HCT116 (cell line): ENCODE results near the gene ANKRD13C. TPM values are rescaled to one million over a fixed set of nuclear protein-coding genes. Genes with fewer than 3 reads are reported as not detected.

Experiments used
- ATAC-seq: fragments of 200-7000 bp; cut with Tn5 transposase; 2 replicates; pipeline ENCODE4 v1.9.1; 2020; ENCODE audit warnings: mild to moderate bottlenecking, moderate library complexity
- BruUV-seq: library from RNA; stranded (reverse); fragments of 400-500 nt; replicated peaks from 2 replicates; lab custom pipeline; 2021; lab: Mats Ljungman, UMichigan
- CTCF ChIA-PET: fragments of 300-600 bp; sonication (Branson Sonifier 250); formaldehyde crosslinking; loops from one replicate; lab custom pipeline; 2021; ENCODE audit warnings: antibody characterized with exemption; lab: Charles Lee
- POLR2A ChIA-PET: fragments of 300-600, 350-600 bp; sonication (Branson Sonifier 250); formaldehyde crosslinking; loops from one replicate; lab custom pipeline; 2021; ENCODE audit warnings: antibody characterized with exemption; lab: Charles Lee
- RAD21 ChIA-PET, 2 experiments: fragments of 300-600 bp; sonication (Branson Sonifier 250); formaldehyde crosslinking; loops; one replicate each; lab custom pipeline; 2023; ENCODE audit warnings: low total read pairs in 2 of 2; ENCODE audit not compliant: uncharacterized antibody in 2 of 2, unreplicated experiment in 2 of 2, low non-redundant PET in 1 of 2; lab: Charles Lee
- DNase-seq: peaks from one replicate; pipeline ENCODE4 v3.0.0-alpha.2; 2010; ENCODE audit warnings: low read depth, low spot score
- H2AFZ ChIP-seq: fragments of 200-600 bp; shearing (Covaris generic), sonication (generic); 2 replicates; pipeline ENCODE4 v1.6.1; 2017; ENCODE audit warnings: low read depth, mixed run types, mixed read lengths, antibody characterized with exemption, low read length; ENCODE audit not compliant: poor library complexity, severe bottlenecking
- H3K27ac ChIP-seq: 2 replicates; pipeline ENCODE4 v1.5.1; 2012; ENCODE audit warnings: low read depth, low read length
- H3K27me3 ChIP-seq: fragments of 200-600 bp; sonication (generic); 2 replicates; pipeline ENCODE4 v1.6.1; 2016; ENCODE audit warnings: mixed run types, low read length, mixed read lengths; ENCODE audit not compliant: insufficient read depth
- H3K36me3 ChIP-seq, 2 experiments: fragments of 200-500 bp in 1 of 2; fragments of 200-600 bp in 1 of 2; sonication (Bioruptor generic) in 1 of 2; sonication (generic) in 1 of 2; 2 replicates each; pipeline versions ENCODE4 v1.5.1 to v1.6.1; 2014 to 2016; ENCODE audit warnings: low read length in 2 of 2, inconsistent platforms in 1 of 2, mixed read lengths in 1 of 2, mixed run types in 1 of 2; ENCODE audit not compliant: insufficient read depth in 2 of 2, control insufficient read depth in 1 of 2
- H3K4me1 ChIP-seq, 2 experiments: fragments of 200-600 bp in 1 of 2; sonication (generic) in 1 of 2; 2 replicates each; pipeline versions ENCODE4 v1.5.1 to v1.6.1; 2012 to 2017; ENCODE audit warnings: low read length in 2 of 2, inconsistent platforms in 1 of 2, mild to moderate bottlenecking in 1 of 2, mixed read lengths in 1 of 2, mixed run types in 1 of 2, moderate library complexity in 1 of 2; ENCODE audit not compliant: insufficient read depth in 2 of 2, control insufficient read depth in 1 of 2
- H3K4me2 ChIP-seq: fragments of 200-600 bp; sonication (generic); 2 replicates; pipeline ENCODE4 v1.6.1; 2017; ENCODE audit warnings: mixed run types, low read length, mixed read lengths
- H3K4me3 ChIP-seq, 2 experiments: fragments of 200-600 bp in 1 of 2; sonication (generic) in 1 of 2; replicated peaks in 1 of 2; 2 replicates each; pipeline ENCODE4 v1.5.1; 2011 to 2016; ENCODE audit warnings: low read length in 2 of 2, control low read depth in 1 of 2, low read depth in 1 of 2, mild to moderate bottlenecking in 1 of 2, mixed read lengths in 1 of 2, mixed run types in 1 of 2
- H3K79me2 ChIP-seq: fragments of 200-600 bp; sonication (generic); 2 replicates; pipeline ENCODE4 v1.6.1; 2017; ENCODE audit warnings: mild to moderate bottlenecking, mixed run types, low read length, moderate library complexity, mixed read lengths; ENCODE audit not compliant: insufficient read depth
- H3K9ac ChIP-seq: fragments of 200-600 bp; sonication (generic); 2 replicates; pipeline ENCODE4 v1.6.1; 2016; ENCODE audit warnings: low read length, mixed read lengths
- H3K9me2 ChIP-seq: fragments of 200-600 bp; sonication (generic), shearing (Covaris generic); 2 replicates; pipeline ENCODE4 v1.6.1; 2017; ENCODE audit warnings: mixed run types, mild to moderate bottlenecking, moderate library complexity; ENCODE audit not compliant: insufficient read depth
- H3K9me3 ChIP-seq, 2 experiments: fragments of 200-500 bp in 1 of 2; fragments of 200-600 bp in 1 of 2; sonication (Bioruptor generic) in 1 of 2; sonication (generic) in 1 of 2; 2 replicates each; pipeline ENCODE4 v1.6.1; 2014 to 2017; ENCODE audit warnings: low read length in 2 of 2, mixed read lengths in 2 of 2, inconsistent platforms in 1 of 2, low read depth in 1 of 2, mild to moderate bottlenecking in 1 of 2, mixed run types in 1 of 2, moderate library complexity in 1 of 2; ENCODE audit not compliant: control insufficient read depth in 1 of 2, insufficient read depth in 1 of 2
- H4K20me1 ChIP-seq: fragments of 200-600 bp; sonication (generic), shearing (Covaris generic); 2 replicates; pipeline ENCODE4 v1.6.1; 2017; ENCODE audit warnings: mixed run types, mild to moderate bottlenecking, moderate library complexity; ENCODE audit not compliant: insufficient read depth
- CBX3 ChIP-seq: IDR thresholded peaks from 2 replicates; pipeline ENCODE4 v1.6.1; 2012; ENCODE audit warnings: low read depth
- CTCF ChIP-seq, 3 experiments: fragments of 200-600 bp in 1 of 3; sonication (generic) in 1 of 3; IDR thresholded peaks in 2 of 3; conservative IDR thresholded peaks in 1 of 3; 2 replicates each; pipeline ENCODE4 v1.5.1; 2012 to 2017; ENCODE audit warnings: low read depth in 2 of 3, low read length in 2 of 3, antibody characterized with exemption in 1 of 3, borderline replicate concordance in 1 of 3, control low read depth in 1 of 3, mild to moderate bottlenecking in 1 of 3, mixed read lengths in 1 of 3, mixed run types in 1 of 3, moderate library complexity in 1 of 3; ENCODE audit not compliant: insufficient read depth in 1 of 3
- EZH2phosphoT487 ChIP-seq: fragments of 200-600 bp; IDR thresholded peaks from 2 replicates; pipeline ENCODE4 v1.6.1; 2018; ENCODE audit warnings: antibody characterized with exemption, borderline replicate concordance
- FOSL1 ChIP-seq: IDR thresholded peaks from 2 replicates; pipeline ENCODE4 v1.6.1; 2012; ENCODE audit warnings: low read depth
- MAX ChIP-seq: IDR thresholded peaks from 2 replicates; pipeline ENCODE4 v1.6.1; 2012
- POLR2A ChIP-seq: IDR thresholded peaks from 2 replicates; pipeline ENCODE4 v1.7.0; 2011; ENCODE audit warnings: borderline replicate concordance; ENCODE audit not compliant: insufficient read depth, insufficient read length; ENCODE audit errors: extremely low read depth
- POLR2AphosphoS5 ChIP-seq: IDR thresholded peaks from 2 replicates; pipeline ENCODE4 v1.6.1; 2011; ENCODE audit warnings: mild to moderate bottlenecking, low read depth, low read length, moderate library complexity
- RAD21 ChIP-seq: IDR thresholded peaks from 2 replicates; pipeline ENCODE4 v1.6.1; 2012; ENCODE audit warnings: low read depth, mild to moderate bottlenecking
- REST ChIP-seq: IDR thresholded peaks from 2 replicates; pipeline ENCODE4 v1.6.1; 2012; ENCODE audit warnings: low read depth
- SIN3A ChIP-seq: IDR thresholded peaks from 2 replicates; pipeline ENCODE4 v1.6.1; 2012; ENCODE audit warnings: low read depth
- SP1 ChIP-seq: IDR thresholded peaks from 2 replicates; pipeline ENCODE4 v1.6.1; 2012; ENCODE audit warnings: low read depth
- TCF7L2 ChIP-seq: IDR thresholded peaks from 2 replicates; pipeline ENCODE4 v1.7.0; 2011; ENCODE audit warnings: borderline replicate concordance, inconsistent platforms; ENCODE audit not compliant: insufficient read depth, insufficient read length; ENCODE audit errors: extremely low read depth
- ZFX ChIP-seq: fragments of 450-650 bp; IDR thresholded peaks from 2 replicates; pipeline ENCODE4 v1.6.1; 2017
- intact Hi-C: fragments of 100-400 bp; cut with micrococcal nuclease; formaldehyde crosslinking; loops from 2 replicates; pipeline ENCODE4 v1.10.0; 2022
- total RNA-seq: library from RNA; stranded (reverse); gene quantifications from one replicate; pipeline ENCODE4 v1.2.1, GENCODE V29; 2021; ENCODE audit not compliant: unreplicated experiment

The ANKRD13C gene
- total RNA-seq, 1 experiment from 2014 or later: 21.1 TPM

GRCh38 chr1:70383483-70383882 is 29.0 kb upstream of the ANKRD13C start:
- BruUV-seq: no TSS peak
- no peak overlapping the region for H3K27ac ChIP-seq
- CTCF ChIA-PET: interaction anchor here (0.5 kb wide), 1 partner anchor 40 kb away, joined by 3 read pairs; no protein-coding TSS in a partner anchor
- H3K9ac ChIP-seq: no peak overlapping the region
- no peaks in the 10 kb centered on the region for H4K20me1 ChIP-seq
- no peaks in the 10 kb centered on the region for H3K27me3 ChIP-seq
- no peak overlapping the region for H3K4me3 ChIP-seq
- ATAC-seq: no peak
- TF ChIP-seq FOSL1 (no peak), TCF7L2 (no peak), POLR2AphosphoS5 (no peak), CBX3 (no peak), CTCF (IDR thresholded peaks at IDR 0.05 in 2 of 3, conservative IDR thresholded peaks at IDR 0.05 in 1 of 3; ENCODE audit: borderline replicate concordance in 1 of 3, insufficient read depth in 1 of 3, low read depth in 2 of 3, low read length in 2 of 3) (no peak), POLR2A (no peak), SP1 (no peak), EZH2phosphoT487 (no peak), RAD21 (no peak), SIN3A (no peak), MAX (no peak), ZFX (no peak), REST (no peak)
- no peaks in the 10 kb centered on the region for H3K36me3 ChIP-seq
- H3K4me1 ChIP-seq: no peaks in the 10 kb centered on the region
- H3K79me2 ChIP-seq: no peaks in the 10 kb centered on the region
- no peak for DNase-seq
- POLR2A ChIA-PET: interaction anchor here (1.4 to 1.9 kb wide), 2 partner anchors 27 to 29 kb away, joined by 3 to 7 read pairs; partner anchors contain the start of genes ANKRD13C and CTH
- no peaks in the 10 kb centered on the region for H3K9me3 ChIP-seq
- H3K9me2 ChIP-seq: no peaks in the 10 kb centered on the region
- H2AFZ ChIP-seq: no peak overlapping the region
- RAD21 ChIA-PET: no interaction called here
- intact Hi-C loops: no loop called here
- H3K4me2 ChIP-seq: no peak overlapping the region
